ENCODE measurements around the gene THRB. TPM values are rescaled to one million over a fixed set of nuclear protein-coding genes. Genes with fewer than 3 reads are reported as not detected.

The THRB gene
- total RNA-seq, 1 experiment from 2014 or later = 5.8 TPM

DNA sequence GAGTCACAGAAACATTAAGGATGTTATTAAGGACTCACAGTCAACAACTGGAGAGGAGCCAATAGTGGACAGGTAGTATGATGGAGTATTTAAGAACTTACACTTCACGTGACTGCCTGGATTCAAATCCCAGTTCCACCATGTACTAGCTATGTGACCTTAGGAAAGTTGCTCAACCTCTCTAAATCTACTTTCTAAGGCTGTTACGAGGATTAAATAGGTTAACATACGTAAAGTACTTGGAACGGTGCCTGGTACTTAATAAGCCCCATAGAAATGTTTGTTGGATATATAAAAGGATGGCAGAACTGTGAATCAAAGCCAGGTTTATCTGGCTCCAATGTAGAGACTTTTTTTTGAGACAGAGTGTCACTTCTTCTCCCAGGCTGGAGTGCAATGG is 24.4 kb downstream of the THRB start:
- Mint-ChIP-seq H3K27ac (no peak overlapping the region), H3K9me3 (peaks cover 19% of the 10 kb centered on the region), H3K4me3 (no peak overlapping the region), H3K27me3 (ENCODE audit: low read depth) (peaks cover 7% of the 10 kb centered on the region; the same call in 1 of the 2 replicates), H3K4me1 (no peaks in the 10 kb centered on the region), H3K36me3 (peaks cover 6% of the 10 kb centered on the region; the same call in 1 of the 2 replicates)
- POLR2A ChIA-PET = no interaction called here
- CTCF ChIA-PET = no interaction called here
- no peak for TF ChIP-seq ZNF317 (CRISPR knock-in tag; IDR thresholded peaks at IDR 0.05; ENCODE audit: borderline replicate concordance, low read depth)
- no peak for TF ChIP-seq RORB (CRISPR knock-in tag; IDR thresholded peaks at IDR 0.05)
- ATAC-seq = no peak
- DNase-seq (ENCODE audit: low spot score) = no peak

DNA sequence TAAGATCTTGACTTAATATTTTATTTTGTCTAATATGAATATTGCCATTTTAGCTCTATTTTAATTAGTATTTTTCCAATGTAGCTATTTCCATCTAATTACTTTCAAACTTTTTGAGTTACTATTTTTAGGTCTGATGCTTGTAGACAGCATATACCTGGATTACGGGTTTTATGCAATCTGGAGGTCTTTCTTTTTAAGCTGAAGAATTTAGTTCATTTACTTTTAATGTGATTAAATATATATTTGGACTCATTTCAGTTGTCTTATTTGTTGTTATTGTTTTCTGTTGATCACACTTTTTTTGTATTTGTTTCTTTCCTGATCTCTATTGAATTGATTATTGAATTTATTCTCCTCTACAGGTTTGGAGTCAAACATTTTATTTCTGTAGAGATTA is 30.3 kb downstream of the THRB start:
- TF ChIP-seq HMGA2 (CRISPR knock-in tag; IDR thresholded peaks at IDR 0.05) = no peak
- TF ChIP-seq, protein P1, sequence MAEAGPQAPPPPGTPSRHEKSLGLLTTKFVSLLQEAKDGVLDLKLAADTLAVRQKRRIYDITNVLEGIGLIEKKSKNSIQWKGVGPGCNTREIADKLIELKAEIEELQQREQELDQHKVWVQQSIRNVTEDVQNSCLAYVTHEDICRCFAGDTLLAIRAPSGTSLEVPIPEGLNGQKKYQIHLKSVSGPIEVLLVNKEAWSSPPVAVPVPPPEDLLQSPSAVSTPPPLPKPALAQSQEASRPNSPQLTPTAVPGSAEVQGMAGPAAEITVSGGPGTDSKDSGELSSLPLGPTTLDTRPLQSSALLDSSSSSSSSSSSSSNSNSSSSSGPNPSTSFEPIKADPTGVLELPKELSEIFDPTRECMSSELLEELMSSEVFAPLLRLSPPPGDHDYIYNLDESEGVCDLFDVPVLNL (CRISPR knock-in tag; IDR thresholded peaks at IDR 0.05; ENCODE audit: borderline replicate concordance, low read depth) = no peak
- no peak for TF ChIP-seq ETV6 (CRISPR knock-in tag; IDR thresholded peaks at IDR 0.05)
- TF ChIP-seq, protein P2, sequence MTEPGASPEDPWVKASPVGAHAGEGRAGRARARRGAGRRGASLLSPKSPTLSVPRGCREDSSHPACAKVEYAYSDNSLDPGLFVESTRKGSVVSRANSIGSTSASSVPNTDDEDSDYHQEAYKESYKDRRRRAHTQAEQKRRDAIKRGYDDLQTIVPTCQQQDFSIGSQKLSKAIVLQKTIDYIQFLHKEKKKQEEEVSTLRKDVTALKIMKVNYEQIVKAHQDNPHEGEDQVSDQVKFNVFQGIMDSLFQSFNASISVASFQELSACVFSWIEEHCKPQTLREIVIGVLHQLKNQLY (CRISPR knock-in tag; IDR thresholded peaks at IDR 0.05) = no peak
- no peak for TF ChIP-seq FOXK1 (CRISPR knock-in tag; IDR thresholded peaks at IDR 0.05)
- no peak for TF ChIP-seq NFATC4 (CRISPR knock-in tag; IDR thresholded peaks at IDR 0.05)
- TF ChIP-seq ZNF416 (CRISPR knock-in tag; IDR thresholded peaks at IDR 0.05) = no peak
- TF ChIP-seq TEAD4 (CRISPR knock-in tag; IDR thresholded peaks at IDR 0.05) = no peak
- TF ChIP-seq, protein P3, sequence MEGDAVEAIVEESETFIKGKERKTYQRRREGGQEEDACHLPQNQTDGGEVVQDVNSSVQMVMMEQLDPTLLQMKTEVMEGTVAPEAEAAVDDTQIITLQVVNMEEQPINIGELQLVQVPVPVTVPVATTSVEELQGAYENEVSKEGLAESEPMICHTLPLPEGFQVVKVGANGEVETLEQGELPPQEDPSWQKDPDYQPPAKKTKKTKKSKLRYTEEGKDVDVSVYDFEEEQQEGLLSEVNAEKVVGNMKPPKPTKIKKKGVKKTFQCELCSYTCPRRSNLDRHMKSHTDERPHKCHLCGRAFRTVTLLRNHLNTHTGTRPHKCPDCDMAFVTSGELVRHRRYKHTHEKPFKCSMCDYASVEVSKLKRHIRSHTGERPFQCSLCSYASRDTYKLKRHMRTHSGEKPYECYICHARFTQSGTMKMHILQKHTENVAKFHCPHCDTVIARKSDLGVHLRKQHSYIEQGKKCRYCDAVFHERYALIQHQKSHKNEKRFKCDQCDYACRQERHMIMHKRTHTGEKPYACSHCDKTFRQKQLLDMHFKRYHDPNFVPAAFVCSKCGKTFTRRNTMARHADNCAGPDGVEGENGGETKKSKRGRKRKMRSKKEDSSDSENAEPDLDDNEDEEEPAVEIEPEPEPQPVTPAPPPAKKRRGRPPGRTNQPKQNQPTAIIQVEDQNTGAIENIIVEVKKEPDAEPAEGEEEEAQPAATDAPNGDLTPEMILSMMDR (IDR thresholded peaks at IDR 0.05) = no peak
- TF ChIP-seq ZNF232 (CRISPR knock-in tag; IDR thresholded peaks at IDR 0.05) = no peak
- TF ChIP-seq FOXP1 (CRISPR knock-in tag; IDR thresholded peaks at IDR 0.05; ENCODE audit: borderline replicate concordance) = no peak
- TF ChIP-seq, protein P4, sequence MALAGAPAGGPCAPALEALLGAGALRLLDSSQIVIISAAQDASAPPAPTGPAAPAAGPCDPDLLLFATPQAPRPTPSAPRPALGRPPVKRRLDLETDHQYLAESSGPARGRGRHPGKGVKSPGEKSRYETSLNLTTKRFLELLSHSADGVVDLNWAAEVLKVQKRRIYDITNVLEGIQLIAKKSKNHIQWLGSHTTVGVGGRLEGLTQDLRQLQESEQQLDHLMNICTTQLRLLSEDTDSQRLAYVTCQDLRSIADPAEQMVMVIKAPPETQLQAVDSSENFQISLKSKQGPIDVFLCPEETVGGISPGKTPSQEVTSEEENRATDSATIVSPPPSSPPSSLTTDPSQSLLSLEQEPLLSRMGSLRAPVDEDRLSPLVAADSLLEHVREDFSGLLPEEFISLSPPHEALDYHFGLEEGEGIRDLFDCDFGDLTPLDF (CRISPR knock-in tag; IDR thresholded peaks at IDR 0.05) = no peak
- Mint-ChIP-seq H3K27ac (no peak overlapping the region), H3K4me1 (0 out of 2 replicates have a peak, but pooled peaks cover 4% of the 10 kb centered on the region), H3K27me3 (ENCODE audit: low read depth) (no peaks in the 10 kb centered on the region), H3K9me3 (peaks cover 26% of the 10 kb centered on the region), H3K36me3 (peaks cover 6% of the 10 kb centered on the region; the same call in 1 of the 2 replicates), H3K4me3 (no peak overlapping the region)
- CTCF ChIA-PET = no interaction called here
- POLR2A ChIA-PET = no interaction called here
- ATAC-seq = no peak
- DNase-seq (ENCODE audit: low spot score) = no peak

DNA sequence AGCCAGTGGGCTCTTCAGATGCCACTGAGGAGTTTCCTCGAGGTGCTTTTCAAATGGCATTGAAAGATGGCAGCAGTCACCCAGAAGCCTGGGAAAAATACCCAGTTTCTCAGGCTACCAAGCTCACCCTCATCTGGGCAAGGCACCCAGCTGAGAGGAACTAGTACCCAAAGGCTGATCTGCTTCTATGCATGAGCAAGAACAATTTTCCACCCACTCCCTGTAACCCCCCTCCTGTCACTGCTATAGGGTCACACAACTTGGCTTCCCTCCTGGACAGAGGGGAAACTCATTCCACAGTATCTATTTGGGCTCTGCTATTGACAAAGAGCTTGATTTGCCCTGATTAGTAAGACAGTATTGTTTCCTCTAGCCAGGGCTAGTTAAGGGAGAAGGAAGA is 31.9 kb downstream of the THRB start:
- peaks cover 9% of the 10 kb centered on the region; the same call in 1 of the 2 replicates for H3K4me1 Mint-ChIP-seq
- DNase-seq (ENCODE audit: low spot score) (no peak), ATAC-seq (no peak)
- H3K4me3 Mint-ChIP-seq = no peak overlapping the region
- peaks cover 22% of the 10 kb centered on the region for H3K9me3 Mint-ChIP-seq
- H3K27ac Mint-ChIP-seq = no peak overlapping the region
- ChIA-PET POLR2A (no interaction called here), CTCF (interaction anchor here (1.3 kb wide), 1 partner anchor 221 kb away, joined by 4 read pairs; no protein-coding TSS in a partner anchor)
- peaks cover 6% of the 10 kb centered on the region; the same call in 1 of the 2 replicates for H3K36me3 Mint-ChIP-seq
- no peaks in the 10 kb centered on the region for H3K27me3 Mint-ChIP-seq (ENCODE audit: low read depth)
- TF ChIP-seq JUN (CRISPR knock-in tag; IDR thresholded peaks at IDR 0.05) = no peak
- no peak for TF ChIP-seq FOXP1 (CRISPR knock-in tag; IDR thresholded peaks at IDR 0.05; ENCODE audit: borderline replicate concordance)
- no peak for TF ChIP-seq ELF4 (CRISPR knock-in tag; IDR thresholded peaks at IDR 0.05; ENCODE audit: low read depth)
- TF ChIP-seq ETV6 (CRISPR knock-in tag; IDR thresholded peaks at IDR 0.05) = no peak
- TF ChIP-seq, protein P2 (CRISPR knock-in tag; IDR thresholded peaks at IDR 0.05) = no peak
- TF ChIP-seq, protein P5, sequence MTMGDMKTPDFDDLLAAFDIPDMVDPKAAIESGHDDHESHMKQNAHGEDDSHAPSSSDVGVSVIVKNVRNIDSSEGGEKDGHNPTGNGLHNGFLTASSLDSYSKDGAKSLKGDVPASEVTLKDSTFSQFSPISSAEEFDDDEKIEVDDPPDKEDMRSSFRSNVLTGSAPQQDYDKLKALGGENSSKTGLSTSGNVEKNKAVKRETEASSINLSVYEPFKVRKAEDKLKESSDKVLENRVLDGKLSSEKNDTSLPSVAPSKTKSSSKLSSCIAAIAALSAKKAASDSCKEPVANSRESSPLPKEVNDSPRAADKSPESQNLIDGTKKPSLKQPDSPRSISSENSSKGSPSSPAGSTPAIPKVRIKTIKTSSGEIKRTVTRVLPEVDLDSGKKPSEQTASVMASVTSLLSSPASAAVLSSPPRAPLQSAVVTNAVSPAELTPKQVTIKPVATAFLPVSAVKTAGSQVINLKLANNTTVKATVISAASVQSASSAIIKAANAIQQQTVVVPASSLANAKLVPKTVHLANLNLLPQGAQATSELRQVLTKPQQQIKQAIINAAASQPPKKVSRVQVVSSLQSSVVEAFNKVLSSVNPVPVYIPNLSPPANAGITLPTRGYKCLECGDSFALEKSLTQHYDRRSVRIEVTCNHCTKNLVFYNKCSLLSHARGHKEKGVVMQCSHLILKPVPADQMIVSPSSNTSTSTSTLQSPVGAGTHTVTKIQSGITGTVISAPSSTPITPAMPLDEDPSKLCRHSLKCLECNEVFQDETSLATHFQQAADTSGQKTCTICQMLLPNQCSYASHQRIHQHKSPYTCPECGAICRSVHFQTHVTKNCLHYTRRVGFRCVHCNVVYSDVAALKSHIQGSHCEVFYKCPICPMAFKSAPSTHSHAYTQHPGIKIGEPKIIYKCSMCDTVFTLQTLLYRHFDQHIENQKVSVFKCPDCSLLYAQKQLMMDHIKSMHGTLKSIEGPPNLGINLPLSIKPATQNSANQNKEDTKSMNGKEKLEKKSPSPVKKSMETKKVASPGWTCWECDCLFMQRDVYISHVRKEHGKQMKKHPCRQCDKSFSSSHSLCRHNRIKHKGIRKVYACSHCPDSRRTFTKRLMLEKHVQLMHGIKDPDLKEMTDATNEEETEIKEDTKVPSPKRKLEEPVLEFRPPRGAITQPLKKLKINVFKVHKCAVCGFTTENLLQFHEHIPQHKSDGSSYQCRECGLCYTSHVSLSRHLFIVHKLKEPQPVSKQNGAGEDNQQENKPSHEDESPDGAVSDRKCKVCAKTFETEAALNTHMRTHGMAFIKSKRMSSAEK (CRISPR knock-in tag; IDR thresholded peaks at IDR 0.05; ENCODE audit: borderline replicate concordance) = no peak
- no peak for TF ChIP-seq ESRRA (CRISPR knock-in tag; IDR thresholded peaks at IDR 0.05; ENCODE audit: borderline replicate concordance)
- TF ChIP-seq, protein P6, sequence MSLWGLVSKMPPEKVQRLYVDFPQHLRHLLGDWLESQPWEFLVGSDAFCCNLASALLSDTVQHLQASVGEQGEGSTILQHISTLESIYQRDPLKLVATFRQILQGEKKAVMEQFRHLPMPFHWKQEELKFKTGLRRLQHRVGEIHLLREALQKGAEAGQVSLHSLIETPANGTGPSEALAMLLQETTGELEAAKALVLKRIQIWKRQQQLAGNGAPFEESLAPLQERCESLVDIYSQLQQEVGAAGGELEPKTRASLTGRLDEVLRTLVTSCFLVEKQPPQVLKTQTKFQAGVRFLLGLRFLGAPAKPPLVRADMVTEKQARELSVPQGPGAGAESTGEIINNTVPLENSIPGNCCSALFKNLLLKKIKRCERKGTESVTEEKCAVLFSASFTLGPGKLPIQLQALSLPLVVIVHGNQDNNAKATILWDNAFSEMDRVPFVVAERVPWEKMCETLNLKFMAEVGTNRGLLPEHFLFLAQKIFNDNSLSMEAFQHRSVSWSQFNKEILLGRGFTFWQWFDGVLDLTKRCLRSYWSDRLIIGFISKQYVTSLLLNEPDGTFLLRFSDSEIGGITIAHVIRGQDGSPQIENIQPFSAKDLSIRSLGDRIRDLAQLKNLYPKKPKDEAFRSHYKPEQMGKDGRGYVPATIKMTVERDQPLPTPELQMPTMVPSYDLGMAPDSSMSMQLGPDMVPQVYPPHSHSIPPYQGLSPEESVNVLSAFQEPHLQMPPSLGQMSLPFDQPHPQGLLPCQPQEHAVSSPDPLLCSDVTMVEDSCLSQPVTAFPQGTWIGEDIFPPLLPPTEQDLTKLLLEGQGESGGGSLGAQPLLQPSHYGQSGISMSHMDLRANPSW (CRISPR knock-in tag; conservative IDR thresholded peaks at IDR 0.05; ENCODE audit: low read depth) = no peak
- no peak for TF ChIP-seq FOXJ3 (CRISPR knock-in tag; IDR thresholded peaks at IDR 0.05; ENCODE audit: borderline replicate concordance)
